B cell (primary cell): Measurements from ENCODE around the gene BZW1. TPM values are rescaled to one million over a fixed set of nuclear protein-coding genes. Genes with fewer than 3 reads are reported as not detected.

Experiments
- ATAC-seq: fragments of 200-7000 bp; cut with Tn5 transposase; one replicate; pipeline ENCODE4 v1.10.0; 2021; ENCODE audit warnings: low read depth, mild to moderate bottlenecking, moderate number of reproducible peaks, moderate library complexity
- CTCF ChIA-PET: fragments of 350-600 bp; sonication (Branson Sonifier 250); formaldehyde crosslinking; loops from one replicate; lab custom pipeline; 2021; ENCODE audit warnings: antibody characterized with exemption, inconsistent platforms; lab: Charles Lee
- POLR2A ChIA-PET: fragments of 350-600 bp; sonication (Branson Sonifier 250); formaldehyde crosslinking; loops from one replicate; lab custom pipeline; 2021; ENCODE audit warnings: antibody characterized with exemption; lab: Charles Lee
- DNase-seq: peaks from one replicate; pipeline ENCODE4 v3.0.0; 2013
- H2AFZ ChIP-seq: 2 replicates; pipeline ENCODE4 v1.6.1; 2012; ENCODE audit warnings: mild to moderate bottlenecking, low read depth, low read length; ENCODE audit not compliant: insufficient read depth, poor library complexity, severe bottlenecking
- H3K27ac ChIP-seq, 2 donors: 1 replicate in 1 of 2; 2 replicates in 1 of 2; pipeline ENCODE4 v1.5.1; 2012 to 2013; ENCODE audit warnings: low read length in 2 of 2, mild to moderate bottlenecking in 2 of 2, moderate library complexity in 1 of 2
- H3K27me3 ChIP-seq, 4 experiments: fragments of 200-600 bp in 1 of 4; sonication (generic) in 1 of 4; replicated peaks in 1 of 4; 1 replicate in 2 of 4; 2 replicates in 2 of 4; pipeline versions ENCODE4 v1.6.1 to v1.7.0; 2013 to 2016; ENCODE audit warnings: low read length in 3 of 4, mild to moderate bottlenecking in 2 of 4, mixed read lengths in 1 of 4, moderate library complexity in 1 of 4; ENCODE audit not compliant: insufficient read depth in 4 of 4, control insufficient read depth in 3 of 4; ENCODE audit errors: control extremely low read depth in 1 of 4
- H3K36me3 ChIP-seq, 2 experiments: replicated peaks in 1 of 2; 1 replicate in 1 of 2; 2 replicates in 1 of 2; pipeline versions ENCODE4 v1.6.1 to v1.7.1; 2013; ENCODE audit warnings: low read length in 1 of 2; ENCODE audit not compliant: insufficient read depth in 2 of 2, control insufficient read depth in 1 of 2; ENCODE audit errors: control extremely low read depth in 1 of 2, extremely low read depth in 1 of 2
- H3K4me1 ChIP-seq, 2 donors: fragments of 200-600 bp in 1 of 2; sonication (generic) in 1 of 2; 1 replicate in 1 of 2; 2 replicates in 1 of 2; pipeline versions ENCODE4 v1.5.1 to v1.6.1; 2013 to 2017; ENCODE audit warnings: low read length in 2 of 2; ENCODE audit not compliant: control insufficient read depth in 2 of 2, insufficient read depth in 2 of 2
- H3K4me2 ChIP-seq: replicated peaks from 2 replicates; pipeline ENCODE3; 2012; ENCODE audit warnings: mild to moderate bottlenecking, low read depth, low read length; ENCODE audit not compliant: poor library complexity, severe bottlenecking
- H3K4me3 ChIP-seq, 5 experiments: fragments of 200-600 bp in 1 of 5; sonication (generic) in 1 of 5; 1 replicate in 3 of 5; 2 replicates in 2 of 5; pipeline versions ENCODE4 v1.5.1 to v1.7.0; 2011 to 2016; ENCODE audit warnings: low read length in 4 of 5, mild to moderate bottlenecking in 4 of 5, low read depth in 2 of 5, control low read depth in 1 of 5, moderate library complexity in 1 of 5; ENCODE audit not compliant: insufficient read depth in 1 of 5; ENCODE audit errors: control extremely low read depth in 1 of 5, extremely low read depth in 1 of 5
- H3K79me2 ChIP-seq: fragments of 200-600 bp; sonication (generic); one replicate; pipeline ENCODE4 v1.6.0; 2016; ENCODE audit warnings: low read length; ENCODE audit not compliant: control insufficient read depth, insufficient read depth
- H3K9ac ChIP-seq: fragments of 200-600 bp; sonication (generic); 2 replicates; pipeline ENCODE4 v1.6.1; 2017; ENCODE audit warnings: mild to moderate bottlenecking, low read length, moderate library complexity
- H3K9me3 ChIP-seq, 3 donors: one replicate each; pipeline versions ENCODE4 v1.6.1 to v1.7.1; 2013; ENCODE audit warnings: low read length in 2 of 3; ENCODE audit not compliant: control insufficient read depth in 2 of 3, insufficient read depth in 1 of 3; ENCODE audit errors: control extremely low read depth in 1 of 3
- H4K20me1 ChIP-seq: 2 replicates; pipeline ENCODE4 v1.6.0; 2012; ENCODE audit warnings: mild to moderate bottlenecking, low read length; ENCODE audit not compliant: insufficient read depth, control insufficient read depth, poor library complexity, severe bottlenecking
- H3K27ac Mint-ChIP-seq: one replicate; pipeline ENCODE4 v1.8.0; 2021; ENCODE audit warnings: mixed read lengths
- H3K27me3 Mint-ChIP-seq: one replicate; pipeline ENCODE4 v1.8.0; 2021; ENCODE audit warnings: mixed read lengths
- H3K4me1 Mint-ChIP-seq: one replicate; pipeline ENCODE4 v1.8.0; 2021; ENCODE audit warnings: mixed read lengths
- H3K4me3 Mint-ChIP-seq: one replicate; pipeline ENCODE4 v1.8.0; 2021; ENCODE audit warnings: mixed read lengths
- H3K9me3 Mint-ChIP-seq: one replicate; pipeline ENCODE4 v1.8.0; 2022; ENCODE audit warnings: mixed read lengths; ENCODE audit not compliant: insufficient read depth
- EZH2 ChIP-seq: IDR thresholded peaks from 2 replicates; pipeline ENCODE4 v1.6.1; 2012; ENCODE audit warnings: borderline replicate concordance, low read depth, mild to moderate bottlenecking, moderate library complexity, low read length; ENCODE audit not compliant: insufficient read depth, poor library complexity, severe bottlenecking
- WGBS: methylation state at CpG from one replicate; pipeline ENCODE4 v1.1.5; 2013; ENCODE audit warnings: missing lambda C conversion rate; ENCODE audit not compliant: insufficient coverage; 5-methylcytosine and 5-hydroxymethylcytosine counted together
- intact Hi-C: fragments of 100-400 bp; cut with micrococcal nuclease; formaldehyde crosslinking; loops from one replicate; pipeline ENCODE4 v1.10.0; 2022
- polyA plus RNA-seq: library from polyadenylated mRNA; depleted of rRNA; stranded (reverse); fragments of >200 nt; gene quantifications from 2 replicates; pipeline ENCODE4 v1.2.3, GENCODE V29; 2012
- small RNA-seq: library from RNA; depleted of rRNA; stranded (forward); fragments of <200 nt; gene quantifications from one replicate; pipeline ENCODE3, GENCODE V24; 2012; ENCODE audit warnings: low replicate concordance, low read depth; ENCODE audit not compliant: insufficient read length
- total RNA-seq, 2 donors: library from RNA; stranded (reverse); fragments of 120-200 nt in 1 of 2; gene quantifications; 1 replicate in 1 of 2; 2 replicates in 1 of 2; pipeline versions ENCODE4 v1.2.3 to v1.2.4, GENCODE V29; 2013 to 2022
- TF ChIP-seq, protein P1 (sequence below): fragments of 200-600 bp; IDR thresholded peaks from one replicate; pipeline ENCODE4 v1.8.0; 2022; ENCODE audit warnings: antibody characterized with exemption, mild to moderate bottlenecking

Gene BZW1
- total and polyA plus RNA-seq, 2 donors (not counting 1 experiment from before 2014, with no cell fraction given): 53.8 to 109 TPM

- Histone ChIP-seq H3K27me3 (no peaks in the 10 kb centered on the region), H3K79me2 (peaks cover 6% of the 10 kb centered on the region), H3K4me1 (no peaks in the 10 kb centered on the region), H4K20me1 (no peaks in the 10 kb centered on the region), H3K9ac (no peak overlapping the region), H3K4me2 (no peak overlapping the region), H3K27ac (no peak overlapping the region), H2AFZ (no peak overlapping the region), H3K36me3 (peaks cover 9 to 61% of the 10 kb centered on the region in 2 experiments), H3K9me3 (no peaks in the 10 kb centered on the region), H3K4me3 (no peak overlapping the region)
- DNase-seq (no peak), ATAC-seq (no peak)
- TF ChIP-seq, protein P1, sequence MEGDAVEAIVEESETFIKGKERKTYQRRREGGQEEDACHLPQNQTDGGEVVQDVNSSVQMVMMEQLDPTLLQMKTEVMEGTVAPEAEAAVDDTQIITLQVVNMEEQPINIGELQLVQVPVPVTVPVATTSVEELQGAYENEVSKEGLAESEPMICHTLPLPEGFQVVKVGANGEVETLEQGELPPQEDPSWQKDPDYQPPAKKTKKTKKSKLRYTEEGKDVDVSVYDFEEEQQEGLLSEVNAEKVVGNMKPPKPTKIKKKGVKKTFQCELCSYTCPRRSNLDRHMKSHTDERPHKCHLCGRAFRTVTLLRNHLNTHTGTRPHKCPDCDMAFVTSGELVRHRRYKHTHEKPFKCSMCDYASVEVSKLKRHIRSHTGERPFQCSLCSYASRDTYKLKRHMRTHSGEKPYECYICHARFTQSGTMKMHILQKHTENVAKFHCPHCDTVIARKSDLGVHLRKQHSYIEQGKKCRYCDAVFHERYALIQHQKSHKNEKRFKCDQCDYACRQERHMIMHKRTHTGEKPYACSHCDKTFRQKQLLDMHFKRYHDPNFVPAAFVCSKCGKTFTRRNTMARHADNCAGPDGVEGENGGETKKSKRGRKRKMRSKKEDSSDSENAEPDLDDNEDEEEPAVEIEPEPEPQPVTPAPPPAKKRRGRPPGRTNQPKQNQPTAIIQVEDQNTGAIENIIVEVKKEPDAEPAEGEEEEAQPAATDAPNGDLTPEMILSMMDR: no peak
- TF ChIP-seq EZH2: no peak
- Mint-ChIP-seq H3K9me3 (no peaks in the 10 kb centered on the region), H3K4me3 (no peak overlapping the region), H3K4me1 (no peaks in the 10 kb centered on the region), H3K27me3 (no peaks in the 10 kb centered on the region), H3K27ac (no peak overlapping the region)
- ChIA-PET CTCF (no interaction called here), POLR2A (no interaction called here)
- 93% methylated on average over 4 of the region's 6 CpGs for WGBS
- intact Hi-C loops: no loop called here
Measured at GRCh38 chr2:200873560-200873959, 61.9 kb downstream of the BZW1 start.

Small RNA genes within 50 kb of the gene (small RNA-seq; reads per million reads assigned to genes)
- gene RF00019 (not detected), gene RNA5SP115 (not detected), gene RNU1-133P (not detected), gene RNU6-31P (not detected)

Other genes starting within 250 kb of the BZW1 start
- gene AOX1, start 225.9 kb upstream of the BZW1 start, total RNA-seq: 0.07 TPM in 1 of 2 replicates, not detected in the other
- gene AOX1, start 225.9 kb upstream of the BZW1 start, polyA plus RNA-seq: 0.18 TPM in 1 of 2 replicates, not detected in the other
- 396 and 409 TPM in 2 replicates for gene CLK1, start 52.7 kb downstream of the BZW1 start, total RNA-seq
- gene CLK1, start 52.7 kb downstream of the BZW1 start, polyA plus RNA-seq: 579 and 901 TPM in 2 replicates
- gene PPIL3, start 77.2 kb downstream of the BZW1 start, total RNA-seq: 55.5 and 57.9 TPM in 2 replicates
- 36.2 and 61.4 TPM in 2 replicates for gene PPIL3, start 77.2 kb downstream of the BZW1 start, polyA plus RNA-seq
- 26.7 and 32.9 TPM in 2 replicates for gene NIF3L1, start 77.5 kb downstream of the BZW1 start, total RNA-seq
- 13.5 and 22.6 TPM in 2 replicates for gene NIF3L1, start 77.5 kb downstream of the BZW1 start, polyA plus RNA-seq
- gene ORC2, start 151.8 kb downstream of the BZW1 start, total RNA-seq: 50.6 and 63.6 TPM in 2 replicates
- gene ORC2, start 151.8 kb downstream of the BZW1 start, polyA plus RNA-seq: 6.4 and 9.5 TPM in 2 replicates